ENCODE results near the gene TBC1D5.
A peak's percentile ranks its signal among the peaks of the same experiment; 100 is the strongest.
"Not testable (repeated sequence)": the region's sequence is repeated elsewhere in the genome, so short reads cannot be mapped to it uniquely, and the experiment has no call there.

TBC1D5 gene

GRCh38 chr3:17714473-17714872, 28.0 kb downstream of the TBC1D5 start:
- no peak for DNase-seq (ENCODE audit: low spot score)

GRCh38 chr3:17709236-17709810, 33.1 kb downstream of the TBC1D5 start:
- DNase-seq (ENCODE audit: low spot score), result no peak

GRCh38 chr3:17707813-17708543, 34.5 kb downstream of the TBC1D5 start:
- DNase-seq (ENCODE audit: low spot score), result no peak

GRCh38 chr3:17705991-17706390, 36.4 kb downstream of the TBC1D5 start:
- not testable (repeated sequence) for DNase-seq (ENCODE audit: low spot score)

- not testable (repeated sequence) for DNase-seq (ENCODE audit: low spot score)
Measured at GRCh38 chr3:17699815-17700214, 42.6 kb downstream of the TBC1D5 start.

GRCh38 chr3:17695665-17696064, 46.8 kb downstream of the TBC1D5 start:
- DNase-seq (ENCODE audit: low spot score), result not testable (repeated sequence)

- not testable (repeated sequence) for DNase-seq (ENCODE audit: low spot score)
Measured at GRCh38 chr3:17693670-17693999, 48.8 kb downstream of the TBC1D5 start.

GRCh38 chr3:17692846-17693669, 49.4 kb downstream of the TBC1D5 start:
- not testable (repeated sequence) for DNase-seq (ENCODE audit: low spot score)

GRCh38 chr3:17687566-17687965, 54.9 kb downstream of the TBC1D5 start:
- DNase-seq (ENCODE audit: low spot score), result no peak

GRCh38 chr3:17686613-17687012, 55.8 kb downstream of the TBC1D5 start:
- no peak for DNase-seq (ENCODE audit: low spot score)

GRCh38 chr3:17683542-17684207, 58.8 kb downstream of the TBC1D5 start:
- no peak for DNase-seq (ENCODE audit: low spot score)

- DNase-seq (ENCODE audit: low spot score), result no peak
Measured at GRCh38 chr3:17680530-17680929, 61.9 kb downstream of the TBC1D5 start.

GRCh38 chr3:17678116-17678741, 64.2 kb downstream of the TBC1D5 start:
- peak; percentile 8 for DNase-seq (ENCODE audit: low spot score)

GRCh38 chr3:17674082-17674686, 68.2 kb downstream of the TBC1D5 start:
- DNase-seq (ENCODE audit: low spot score), result no peak

GRCh38 chr3:17672506-17672905, 69.9 kb downstream of the TBC1D5 start:
- DNase-seq (ENCODE audit: low spot score), result no peak

- no peak for DNase-seq (ENCODE audit: low spot score)
Measured at GRCh38 chr3:17670749-17671148, 71.7 kb downstream of the TBC1D5 start.

GRCh38 chr3:17664923-17665322, 77.5 kb downstream of the TBC1D5 start:
- no peak for DNase-seq (ENCODE audit: low spot score)

GRCh38 chr3:17656264-17656663, 86.2 kb downstream of the TBC1D5 start:
- no peak for DNase-seq (ENCODE audit: low spot score)

- DNase-seq (ENCODE audit: low spot score), result no peak
Measured at GRCh38 chr3:17655743-17656142, 86.7 kb downstream of the TBC1D5 start.

- DNase-seq (ENCODE audit: low spot score), result not testable (repeated sequence)
Measured at GRCh38 chr3:17649748-17650147, 92.7 kb downstream of the TBC1D5 start.

- DNase-seq (ENCODE audit: low spot score), result not testable (repeated sequence)
Measured at GRCh38 chr3:17648630-17649355, 93.6 kb downstream of the TBC1D5 start.
